ENCODE results near the gene PDSS2.

Gene PDSS2, protein sequence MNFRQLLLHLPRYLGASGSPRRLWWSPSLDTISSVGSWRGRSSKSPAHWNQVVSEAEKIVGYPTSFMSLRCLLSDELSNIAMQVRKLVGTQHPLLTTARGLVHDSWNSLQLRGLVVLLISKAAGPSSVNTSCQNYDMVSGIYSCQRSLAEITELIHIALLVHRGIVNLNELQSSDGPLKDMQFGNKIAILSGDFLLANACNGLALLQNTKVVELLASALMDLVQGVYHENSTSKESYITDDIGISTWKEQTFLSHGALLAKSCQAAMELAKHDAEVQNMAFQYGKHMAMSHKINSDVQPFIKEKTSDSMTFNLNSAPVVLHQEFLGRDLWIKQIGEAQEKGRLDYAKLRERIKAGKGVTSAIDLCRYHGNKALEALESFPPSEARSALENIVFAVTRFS

DNA sequence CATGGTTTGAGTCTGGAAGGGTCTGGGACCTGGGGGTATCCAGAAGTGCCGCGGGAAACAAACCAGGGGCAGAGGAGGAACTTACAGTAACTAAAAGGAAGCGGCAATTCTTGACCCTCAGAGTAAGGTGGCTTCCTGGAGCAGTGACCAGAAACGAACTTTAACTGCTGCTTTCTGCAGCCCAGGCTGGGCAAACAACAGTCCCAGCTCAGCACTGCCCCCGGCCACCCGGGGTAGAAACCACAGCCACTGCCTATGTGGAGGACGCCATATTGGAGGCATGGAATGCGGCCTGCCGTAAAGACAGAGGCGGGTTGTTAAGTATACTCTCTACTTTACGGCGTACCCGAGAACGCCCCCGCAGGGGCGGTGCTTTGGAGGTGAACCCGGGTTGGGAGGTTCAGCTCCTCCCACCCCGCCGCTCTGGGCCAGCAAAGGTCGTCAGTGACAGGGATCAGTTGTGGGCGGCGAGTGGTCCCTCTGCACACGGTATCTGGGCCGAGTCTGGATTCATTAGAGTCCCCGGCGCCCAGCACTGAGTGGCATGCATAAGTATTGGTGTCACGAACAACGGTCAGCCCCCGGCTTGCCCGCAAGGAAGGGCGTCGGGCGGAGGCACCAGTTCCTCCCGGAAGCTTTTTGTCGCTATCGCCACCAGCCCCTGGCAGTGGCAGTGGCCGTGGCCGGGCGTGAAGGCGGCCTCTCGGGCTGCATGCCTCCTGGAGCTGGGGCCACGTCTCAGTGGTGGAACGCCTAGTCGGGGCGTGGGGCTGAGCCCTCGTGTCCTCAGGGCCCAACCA is at the start of gene PDSS2:
PDSS2 (minus strand) TSS at position 282 of the 800 bp plus-strand sequence; CDS start at position 3, 279 bp downstream.
- no peaks in the 10 kb centered on the region for H3K27me3 ChIP-seq (ENCODE audit: insufficient read depth, low read depth)
- H4K20me1 ChIP-seq (ENCODE audit: insufficient read depth) = no peaks in the 10 kb centered on the region
- TF ChIP-seq, protein P1, sequence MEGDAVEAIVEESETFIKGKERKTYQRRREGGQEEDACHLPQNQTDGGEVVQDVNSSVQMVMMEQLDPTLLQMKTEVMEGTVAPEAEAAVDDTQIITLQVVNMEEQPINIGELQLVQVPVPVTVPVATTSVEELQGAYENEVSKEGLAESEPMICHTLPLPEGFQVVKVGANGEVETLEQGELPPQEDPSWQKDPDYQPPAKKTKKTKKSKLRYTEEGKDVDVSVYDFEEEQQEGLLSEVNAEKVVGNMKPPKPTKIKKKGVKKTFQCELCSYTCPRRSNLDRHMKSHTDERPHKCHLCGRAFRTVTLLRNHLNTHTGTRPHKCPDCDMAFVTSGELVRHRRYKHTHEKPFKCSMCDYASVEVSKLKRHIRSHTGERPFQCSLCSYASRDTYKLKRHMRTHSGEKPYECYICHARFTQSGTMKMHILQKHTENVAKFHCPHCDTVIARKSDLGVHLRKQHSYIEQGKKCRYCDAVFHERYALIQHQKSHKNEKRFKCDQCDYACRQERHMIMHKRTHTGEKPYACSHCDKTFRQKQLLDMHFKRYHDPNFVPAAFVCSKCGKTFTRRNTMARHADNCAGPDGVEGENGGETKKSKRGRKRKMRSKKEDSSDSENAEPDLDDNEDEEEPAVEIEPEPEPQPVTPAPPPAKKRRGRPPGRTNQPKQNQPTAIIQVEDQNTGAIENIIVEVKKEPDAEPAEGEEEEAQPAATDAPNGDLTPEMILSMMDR (conservative IDR thresholded peaks at IDR 0.05; ENCODE audit: low read depth, low read length) = no peak; the same call in 1 of the 2 replicates
- peak within 1 kb of the TSS; percentile 65 for H3K27ac ChIP-seq
- H3K36me3 ChIP-seq (ENCODE audit: insufficient read depth) = no peaks in the 10 kb centered on the region
- H2AFZ ChIP-seq (ENCODE audit: low read depth) = peak within 1 kb of the TSS; percentile 76
- H3K4me3 ChIP-seq (IDR thresholded peaks at IDR 0.05; ENCODE audit: insufficient read depth, low read depth, low read length) = peak within 1 kb of the TSS; percentile 27
- peak within 1 kb of the TSS; percentile 61; the same call in 1 of the 2 replicates for H3K9ac ChIP-seq
- H3K4me2 ChIP-seq = peak within 1 kb of the TSS; percentile 50
- no peaks in the 10 kb centered on the region for H3K4me1 ChIP-seq (ENCODE audit: low read depth, poor library complexity, severe bottlenecking)
- no peaks in the 10 kb centered on the region for H3K79me2 ChIP-seq (ENCODE audit: insufficient read depth, low read depth)

DNA sequence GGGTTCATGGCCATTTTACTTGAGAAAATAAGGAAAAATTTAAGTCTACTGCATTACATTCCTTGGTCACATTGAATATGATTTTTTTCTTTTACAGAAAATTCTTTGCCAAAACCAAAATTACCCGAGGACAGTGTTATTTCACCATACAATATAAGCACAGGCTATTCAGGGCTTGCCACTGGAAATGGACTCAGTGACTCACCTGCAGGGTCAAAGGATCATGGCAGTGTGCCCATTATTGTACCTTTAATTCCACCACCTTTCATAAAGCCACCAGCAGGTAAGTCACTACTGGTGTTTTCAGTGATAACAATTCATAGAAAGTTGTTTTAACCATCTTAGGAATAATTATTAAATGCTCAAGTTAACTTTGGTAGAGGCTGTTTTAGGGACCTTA is 46.8 kb upstream of the PDSS2 start:
- no peaks in the 10 kb centered on the region for H3K36me3 ChIP-seq (ENCODE audit: insufficient read depth)
- H3K9ac ChIP-seq = no peak overlapping the region
- H3K79me2 ChIP-seq (ENCODE audit: insufficient read depth, low read depth) = no peaks in the 10 kb centered on the region
- TF ChIP-seq, protein P1 (conservative IDR thresholded peaks at IDR 0.05; ENCODE audit: low read depth, low read length) = no peak
- H3K4me2 ChIP-seq = no peak overlapping the region
- H3K27me3 ChIP-seq (ENCODE audit: insufficient read depth, low read depth) = no peaks in the 10 kb centered on the region
- no peak overlapping the region for H3K4me3 ChIP-seq (IDR thresholded peaks at IDR 0.05; ENCODE audit: insufficient read depth, low read depth, low read length)
- no peaks in the 10 kb centered on the region for H4K20me1 ChIP-seq (ENCODE audit: insufficient read depth)
- H2AFZ ChIP-seq (ENCODE audit: low read depth) = no peak overlapping the region
- H3K4me1 ChIP-seq (ENCODE audit: low read depth, poor library complexity, severe bottlenecking) = no peaks in the 10 kb centered on the region
- H3K27ac ChIP-seq = no peak overlapping the region

DNA sequence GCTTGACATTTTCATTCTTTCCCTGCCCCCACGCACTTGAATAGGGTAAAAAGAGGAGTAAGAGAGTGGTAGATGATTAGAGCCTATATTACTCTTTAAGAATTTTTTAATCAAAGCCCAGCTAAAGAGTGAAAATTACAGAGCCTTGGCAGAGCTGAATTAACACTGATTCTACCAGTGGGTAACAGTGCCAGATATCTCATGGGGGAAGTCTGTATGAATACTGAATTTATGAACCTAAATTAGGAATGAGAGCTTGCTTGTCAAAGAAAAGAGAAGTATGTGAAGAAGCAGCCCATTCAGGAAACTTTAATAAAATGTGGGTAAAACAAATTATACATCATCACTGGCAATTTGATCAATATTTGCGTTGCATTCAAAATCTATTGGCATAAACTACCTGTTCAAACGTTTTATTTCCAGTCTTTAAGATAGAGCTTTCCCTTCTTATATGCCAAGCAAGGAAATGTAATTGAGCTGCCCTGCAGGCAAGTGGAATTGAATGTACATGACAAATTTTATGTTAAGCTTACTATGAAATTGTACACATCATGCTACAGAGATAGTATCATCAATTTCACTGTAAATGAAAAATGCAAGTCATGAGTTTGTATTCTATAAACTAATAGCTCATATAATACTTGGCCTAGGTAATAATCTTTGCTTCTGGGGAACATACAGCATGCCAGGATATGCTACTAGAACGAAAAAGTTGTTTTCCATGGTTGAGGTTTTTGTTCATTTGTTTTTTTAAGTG is 45.1 kb upstream of the PDSS2 start:
- H3K9ac ChIP-seq = no peak overlapping the region
- H3K4me3 ChIP-seq (IDR thresholded peaks at IDR 0.05; ENCODE audit: insufficient read depth, low read depth, low read length) = no peak overlapping the region
- H3K27me3 ChIP-seq (ENCODE audit: insufficient read depth, low read depth) = no peaks in the 10 kb centered on the region
- H4K20me1 ChIP-seq (ENCODE audit: insufficient read depth) = no peaks in the 10 kb centered on the region
- H2AFZ ChIP-seq (ENCODE audit: low read depth) = no peak overlapping the region
- H3K79me2 ChIP-seq (ENCODE audit: insufficient read depth, low read depth) = 0 out of 2 replicates have a peak, but pooled peaks cover 5% of the 10 kb centered on the region
- TF ChIP-seq, protein P1 (conservative IDR thresholded peaks at IDR 0.05; ENCODE audit: low read depth, low read length) = no peak
- H3K36me3 ChIP-seq (ENCODE audit: insufficient read depth) = no peaks in the 10 kb centered on the region
- no peak overlapping the region for H3K27ac ChIP-seq
- H3K4me2 ChIP-seq = no peak overlapping the region
- no peaks in the 10 kb centered on the region for H3K4me1 ChIP-seq (ENCODE audit: low read depth, poor library complexity, severe bottlenecking)
